Activated CD4-positive, alpha-beta T cell treated with anti-CD3 and anti-CD28 coated beads, Interleukin-2, amount 50 U/mL, for 48 hours (primary cell): Measurements from ENCODE around the gene RERE.

Experiments used
- DNase-seq, 2 experiments: peaks; one replicate each; pipeline ENCODE4 v3.0.0-alpha.2; 2020

The RERE gene

GRCh38 chr1:8355439-8356255, 461.8 kb downstream of the RERE start:
- no peak for DNase-seq

DNA sequence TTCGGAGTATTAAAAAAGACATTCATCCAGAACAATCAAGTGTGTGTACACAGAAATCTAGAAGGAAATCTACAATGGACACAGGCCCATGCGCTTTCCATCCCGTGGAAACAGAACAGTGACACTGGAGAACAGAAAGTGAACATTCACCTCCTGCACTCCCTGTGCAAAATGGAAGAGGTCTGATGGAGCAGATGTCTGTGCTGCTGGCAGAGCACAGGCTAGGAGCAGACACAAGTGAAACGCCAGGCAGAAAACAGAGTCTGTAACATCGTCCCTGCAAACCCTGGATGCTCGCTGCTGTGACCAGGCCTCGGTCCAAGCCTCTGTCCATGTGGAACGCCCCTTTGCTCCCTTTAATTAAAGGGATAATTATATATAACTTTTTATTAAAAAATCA, 463.4 kb downstream of the RERE start:
- no peak for DNase-seq

- DNase-seq: no peak
Measured at GRCh38 chr1:8352886-8353785, 464.3 kb downstream of the RERE start.

- DNase-seq: no peak
Measured at GRCh38 chr1:8352471-8352845, 465.0 kb downstream of the RERE start.

DNA sequence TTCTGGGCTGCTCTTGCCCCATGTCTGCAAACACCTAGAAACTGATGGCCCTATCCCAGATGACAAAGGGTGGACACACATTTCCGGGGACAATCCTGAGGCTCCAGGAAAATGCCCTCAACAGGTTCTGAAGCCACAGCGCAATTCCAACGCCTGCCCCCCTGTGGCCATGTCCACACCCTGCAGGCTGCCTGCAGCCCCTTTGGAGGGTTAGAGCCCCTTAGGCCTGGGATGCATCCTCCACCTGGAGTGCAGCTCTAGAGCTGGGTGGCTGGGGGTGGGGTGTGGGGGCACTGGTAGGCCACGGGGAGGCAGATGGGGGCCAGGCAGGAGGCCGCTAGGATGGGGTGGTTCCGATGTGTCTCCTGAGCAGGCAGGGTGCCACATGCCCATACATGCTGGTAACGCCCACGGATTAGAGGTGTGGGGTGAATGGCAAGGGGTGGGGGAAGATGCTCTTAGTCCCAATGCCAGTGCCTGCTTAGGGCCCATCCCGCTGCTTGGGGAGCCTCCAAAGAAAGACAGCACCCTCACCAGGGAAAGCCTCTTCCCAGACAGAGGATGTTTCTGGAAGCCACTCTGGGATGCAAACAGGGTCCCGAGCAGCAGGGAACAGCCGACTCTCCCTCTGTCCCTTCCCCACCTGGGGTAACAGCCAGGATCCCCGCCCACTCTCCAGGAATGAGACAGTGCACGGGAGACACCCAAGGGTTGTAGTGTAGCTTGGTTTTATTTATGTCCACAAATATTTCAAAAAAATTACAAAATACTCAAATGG, 465.6 kb downstream of the RERE start:
- DNase-seq: peak; percentile 29 to 31

GRCh38 chr1:8350914-8351684, 466.3 kb downstream of the RERE start:
- no peak for DNase-seq

DNA sequence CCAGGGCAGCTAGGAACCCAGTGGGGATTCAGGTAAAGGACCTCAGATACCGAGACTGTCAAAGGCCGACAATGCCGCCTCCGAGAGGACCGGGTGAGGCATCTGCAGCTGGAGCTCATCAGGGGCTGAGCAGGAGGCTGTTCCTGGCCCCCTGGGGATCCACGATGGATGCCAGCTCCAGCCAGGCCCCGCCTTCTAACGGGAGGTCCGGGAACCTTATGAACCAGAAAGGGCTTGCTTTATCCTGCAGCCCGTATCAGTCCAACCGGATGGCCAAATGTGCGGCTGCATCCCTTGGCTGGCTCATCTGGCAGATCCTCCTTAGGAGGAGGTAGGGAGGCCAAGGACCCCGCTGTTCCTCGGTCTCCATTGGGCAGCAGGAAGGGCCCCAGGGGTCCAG, 467.5 kb downstream of the RERE start:
- no peak for DNase-seq

DNA sequence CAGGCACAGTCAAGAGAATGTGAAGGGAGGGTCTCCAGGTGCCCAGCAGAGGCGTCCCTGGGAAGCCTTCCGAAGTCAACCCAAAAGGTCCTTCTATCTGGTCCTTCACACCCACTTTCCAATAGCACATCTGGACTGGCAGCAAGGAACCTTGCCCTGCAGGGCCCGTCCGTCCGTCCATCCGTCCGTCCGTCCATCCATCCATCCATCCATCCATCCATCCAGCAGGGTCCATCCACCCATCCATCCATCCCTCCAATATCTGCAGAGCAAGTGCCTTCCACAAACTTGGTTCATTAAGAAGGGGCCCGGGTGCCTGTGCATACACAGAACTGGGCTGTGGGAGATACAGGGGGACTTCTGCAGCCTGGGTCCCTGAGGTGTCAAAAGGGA, 468.0 kb downstream of the RERE start:
- no peak for DNase-seq

DNA sequence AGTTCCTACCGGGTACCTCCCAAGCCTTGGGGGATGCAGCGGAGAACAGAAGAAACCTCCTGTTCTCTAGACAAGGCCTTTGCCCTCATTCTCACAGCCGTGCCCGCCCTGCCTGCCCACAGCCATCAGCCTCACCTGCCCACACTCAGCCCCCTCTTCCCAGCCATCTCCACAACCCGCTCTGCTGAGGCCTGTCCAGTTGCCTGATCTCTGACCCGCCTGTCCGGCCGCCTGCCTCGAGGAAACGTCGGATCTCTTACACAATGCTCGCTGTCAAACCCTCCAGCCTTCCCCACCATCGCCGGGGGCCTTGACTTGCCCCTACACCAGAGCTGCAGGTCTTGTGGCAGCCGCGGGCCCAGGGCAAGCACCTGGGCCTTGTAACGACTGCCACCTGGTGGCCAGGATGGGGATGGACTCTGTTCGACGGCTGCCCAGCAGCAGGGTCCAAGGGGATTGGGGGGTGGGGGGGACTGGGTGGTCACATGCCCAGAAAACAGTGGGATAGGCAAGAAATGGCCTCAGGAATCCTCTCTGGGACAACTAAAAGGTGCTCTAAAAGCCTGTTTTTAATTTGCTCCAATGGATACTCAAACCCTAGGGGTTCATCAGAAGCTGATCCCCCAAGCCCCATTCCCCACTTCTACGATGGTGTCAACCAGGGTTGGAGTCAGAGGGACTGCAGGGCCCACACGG, 468.5 kb downstream of the RERE start:
- DNase-seq: peak; percentile 72 to 74

DNA sequence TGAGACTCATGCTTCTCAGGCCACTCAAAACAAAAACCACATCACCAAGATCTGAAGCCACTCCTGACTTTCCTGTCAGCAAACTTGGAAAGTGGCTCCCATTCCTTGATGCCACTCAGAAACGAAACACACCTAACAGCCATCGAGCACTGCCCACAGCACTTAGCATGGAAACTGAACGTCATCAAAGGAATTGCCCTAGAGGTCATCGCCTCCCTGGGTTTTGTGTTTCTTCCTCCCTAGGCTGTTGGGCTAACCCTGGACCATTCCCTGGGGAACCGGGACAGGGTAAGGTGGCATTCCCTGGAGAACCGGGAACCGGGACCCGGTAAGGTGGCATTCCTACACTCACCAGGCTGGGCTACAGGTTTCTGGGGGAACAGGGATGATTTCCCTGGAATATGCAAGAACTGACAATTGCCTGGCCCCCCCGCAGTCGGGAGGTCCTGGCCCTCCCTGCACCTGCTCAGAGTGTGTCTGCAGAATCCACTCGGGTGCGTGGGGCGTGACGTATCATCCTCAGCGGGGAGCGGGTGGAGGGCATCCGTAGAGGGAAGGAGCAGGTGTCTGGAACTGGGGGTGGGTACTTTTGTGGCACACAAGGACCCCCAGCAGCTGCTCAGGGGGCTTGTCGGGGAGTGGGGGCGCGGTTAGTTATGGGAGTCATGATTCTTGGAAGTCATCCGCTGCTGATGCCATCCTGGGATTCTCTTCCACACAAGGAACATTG, 469.2 kb downstream of the RERE start:
- no peak for DNase-seq

DNA sequence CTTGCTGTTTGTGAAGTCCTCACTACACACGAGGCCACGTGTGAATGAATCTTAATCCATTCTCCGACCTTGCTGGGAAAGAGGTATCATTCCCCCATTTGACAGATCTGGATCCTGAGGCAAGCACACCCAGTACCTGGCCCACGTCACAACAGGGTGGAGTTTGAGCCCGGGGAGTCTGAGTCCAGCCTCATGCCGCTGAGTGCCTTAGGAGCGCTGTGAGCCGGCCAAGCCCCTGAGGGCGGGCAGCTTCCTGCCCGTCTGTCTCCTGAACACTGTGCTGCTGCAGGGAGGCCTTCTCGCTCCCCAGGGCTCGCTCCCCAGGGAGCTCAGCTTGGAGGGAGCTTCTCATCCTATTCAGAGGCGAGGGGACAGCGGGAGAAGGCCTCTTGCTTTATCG, 469.8 kb downstream of the RERE start:
- no peak for DNase-seq

DNA sequence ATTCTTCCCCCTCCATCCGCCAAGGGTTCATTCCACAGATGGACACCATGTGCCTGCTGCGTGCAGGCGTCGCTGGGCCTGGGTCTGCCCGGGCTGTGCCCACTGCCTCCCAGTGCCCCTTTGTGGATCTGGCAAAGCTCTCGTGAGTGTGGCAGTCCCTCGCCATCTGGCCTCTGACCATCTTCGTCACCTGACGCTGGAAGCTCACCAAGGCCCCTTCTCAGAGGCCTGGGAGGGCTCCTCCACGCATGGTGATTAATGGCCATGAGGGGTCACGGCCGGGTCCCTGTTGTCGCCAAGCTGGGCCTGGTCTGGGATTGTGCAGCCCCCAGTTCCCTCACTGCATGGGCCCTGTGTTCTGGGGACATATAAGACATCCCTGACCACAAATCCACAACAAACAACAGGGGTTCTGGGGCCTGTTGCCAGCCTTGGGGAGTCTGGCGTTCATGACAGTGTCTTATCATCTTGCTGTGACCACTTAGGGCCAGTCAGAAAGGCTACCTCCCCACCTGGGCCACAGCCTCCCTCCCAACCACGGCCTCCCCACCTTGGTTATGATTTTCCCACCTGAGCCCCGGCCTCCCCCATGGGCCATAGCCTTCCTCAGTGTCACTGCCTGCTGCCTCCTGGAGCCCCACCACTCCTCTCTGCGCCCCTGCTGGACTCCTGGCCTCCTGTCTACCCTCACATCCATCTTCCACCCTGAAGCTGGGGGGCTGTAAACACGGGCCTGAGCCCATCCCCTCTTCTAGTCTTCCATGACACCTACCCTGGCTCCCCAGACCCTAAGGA, 471.6 kb downstream of the RERE start:
- DNase-seq: no peak

DNA sequence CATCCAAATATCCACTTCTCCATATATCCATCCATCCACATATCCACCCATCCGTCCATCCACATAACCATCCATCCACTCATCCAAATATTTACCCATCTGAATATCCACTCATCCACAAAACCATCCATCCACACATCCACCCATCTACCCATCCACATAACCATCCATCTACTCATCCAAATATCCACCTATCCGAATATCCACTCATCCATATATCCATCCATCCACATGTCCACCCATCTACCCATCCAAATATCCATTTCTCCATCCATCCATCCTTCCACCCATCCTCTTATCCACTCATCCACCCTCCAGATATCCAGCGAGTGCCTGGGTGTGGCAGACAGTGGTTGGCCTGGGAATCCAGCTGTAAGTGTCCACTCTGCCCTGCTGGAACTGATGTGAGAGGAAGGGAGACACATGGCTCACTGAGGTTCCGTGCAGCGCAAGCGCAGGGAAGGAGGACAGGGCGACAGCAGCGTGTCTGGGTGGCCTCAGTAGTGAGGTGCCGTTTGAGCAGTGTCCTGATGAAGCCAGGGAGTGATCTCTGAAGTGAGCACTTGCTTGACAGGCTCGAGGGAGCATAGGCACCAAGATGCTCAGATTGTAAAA, 472.4 kb downstream of the RERE start:
- no peak for DNase-seq

DNA sequence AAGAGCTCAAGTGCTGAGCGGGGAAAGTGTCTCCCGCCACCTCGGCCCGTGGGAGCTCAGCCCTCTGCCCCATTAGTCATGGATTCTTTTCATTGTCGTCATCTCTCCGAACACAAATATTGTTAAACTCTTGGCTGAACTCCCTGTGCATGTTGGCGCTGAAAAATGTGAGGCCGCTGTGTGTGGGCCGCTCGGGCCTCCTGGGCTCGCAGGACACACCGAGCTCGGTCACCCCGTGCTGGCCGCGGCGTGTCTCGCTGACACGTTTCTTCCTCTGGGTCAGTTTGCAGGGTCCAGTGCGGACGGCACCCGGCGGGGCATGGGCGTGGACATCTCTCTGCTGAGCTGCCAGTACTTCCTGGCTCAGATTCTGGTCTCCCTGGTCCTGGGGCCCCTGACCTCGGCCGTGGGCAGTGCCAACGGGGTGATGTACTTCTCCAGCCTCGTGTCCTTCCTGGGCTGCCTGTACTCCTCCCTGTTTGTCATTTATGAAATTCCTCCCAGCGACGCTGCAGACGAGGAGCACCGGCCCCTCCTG, 473.9 kb downstream of the RERE start:
- no peak for DNase-seq

GRCh38 chr1:8343044-8343443, 474.4 kb downstream of the RERE start:
- no peak for DNase-seq

DNA sequence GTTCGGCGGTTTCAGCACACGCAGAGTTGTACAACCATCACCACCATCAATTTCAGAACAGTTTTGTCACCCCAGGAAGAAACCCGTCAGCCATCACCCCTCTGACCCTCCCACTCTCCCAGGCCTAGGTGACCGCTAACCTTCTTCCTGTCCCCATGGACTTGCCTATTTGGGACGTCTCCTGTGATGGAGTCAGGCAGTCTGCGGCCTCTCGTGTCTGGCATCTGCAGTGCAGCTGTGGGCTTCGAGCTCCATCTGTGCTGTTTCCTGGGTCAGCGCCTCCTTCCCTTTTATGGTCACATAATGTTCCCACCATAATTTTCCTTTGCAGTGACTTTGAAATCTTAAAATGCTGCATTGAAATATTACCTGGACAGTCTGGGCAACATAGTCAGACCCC, 475.1 kb downstream of the RERE start:
- no peak for DNase-seq

DNA sequence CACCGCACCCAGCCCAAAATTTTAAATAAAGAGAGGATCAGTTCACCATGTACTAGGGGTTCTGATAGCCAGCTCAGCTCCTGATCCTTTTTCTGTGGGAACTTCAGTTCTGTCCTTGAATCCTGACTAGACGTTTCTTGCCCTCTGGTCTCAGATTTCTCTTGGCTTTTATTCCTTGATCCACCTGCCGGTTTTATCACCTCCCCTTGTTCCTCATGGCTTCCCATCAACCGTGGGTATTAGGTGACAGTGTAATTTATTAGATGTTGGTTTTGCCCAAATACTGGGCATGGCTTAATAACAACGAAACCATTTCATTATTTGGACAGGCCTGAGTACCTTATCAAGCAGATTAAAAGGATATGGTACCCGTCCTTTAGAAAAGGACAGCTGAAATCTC, 477.0 kb downstream of the RERE start:
- DNase-seq: no peak

DNA sequence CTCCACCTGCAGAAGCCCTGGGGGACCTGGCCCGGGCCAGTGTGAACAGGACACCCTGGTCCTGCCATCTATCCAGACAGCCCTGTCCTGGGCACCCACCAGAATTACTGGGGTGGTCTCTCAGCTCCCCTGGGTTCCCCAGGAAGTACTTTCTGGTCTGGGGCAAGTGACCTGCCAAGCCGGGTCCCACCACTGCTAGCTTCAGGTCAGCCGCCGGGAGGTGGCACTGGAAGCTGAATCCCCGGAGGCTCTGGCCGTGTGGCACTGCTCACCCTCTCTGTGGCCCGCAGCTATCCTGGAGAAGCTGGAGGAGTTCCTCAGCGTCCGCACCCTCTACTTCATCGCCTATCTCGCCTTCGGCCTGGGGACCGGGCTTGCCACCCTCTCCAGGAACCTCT, 478.2 kb downstream of the RERE start:
- no peak for DNase-seq

GRCh38 chr1:8338526-8339202, 478.8 kb downstream of the RERE start:
- DNase-seq: no peak
